ENCODE results near the gene COBLL1. TPM values are rescaled to one million over a fixed set of nuclear protein-coding genes. Genes with fewer than 3 reads are reported as not detected.

The COBLL1 gene
- total and polyA plus RNA-seq, 8 donors = 18.0 to 74.5 (median 61.7) TPM

- H3K36me3 ChIP-seq = no peaks in the 10 kb centered on the region
- no peaks in the 10 kb centered on the region for H3K27me3 ChIP-seq
- 44 to 57% methylated on average over 3 of the region's 3 CpGs for WGBS, 2 donors
- peaks cover 23 to 38% (median 25%) of the 10 kb centered on the region in 3 donors for H3K4me1 ChIP-seq
- H3K9me3 ChIP-seq = no peaks in the 10 kb centered on the region
- H3K27ac ChIP-seq = peak overlapping the region in 3 of 4 donors; percentile 99 to 100 (median 99)
- intact Hi-C loops (cut with DNase I) = loop anchor here in 1 of 3 donors (5.0 kb wide), 1 partner anchor 86 kb away; no protein-coding TSS in a partner anchor
- no peak for FAIRE-seq
- peak overlapping the region in 2 of 4 donors; percentile 77 to 90 for H3K4me3 ChIP-seq
- DNase-seq = no peak
- TF ChIP-seq, protein P1, sequence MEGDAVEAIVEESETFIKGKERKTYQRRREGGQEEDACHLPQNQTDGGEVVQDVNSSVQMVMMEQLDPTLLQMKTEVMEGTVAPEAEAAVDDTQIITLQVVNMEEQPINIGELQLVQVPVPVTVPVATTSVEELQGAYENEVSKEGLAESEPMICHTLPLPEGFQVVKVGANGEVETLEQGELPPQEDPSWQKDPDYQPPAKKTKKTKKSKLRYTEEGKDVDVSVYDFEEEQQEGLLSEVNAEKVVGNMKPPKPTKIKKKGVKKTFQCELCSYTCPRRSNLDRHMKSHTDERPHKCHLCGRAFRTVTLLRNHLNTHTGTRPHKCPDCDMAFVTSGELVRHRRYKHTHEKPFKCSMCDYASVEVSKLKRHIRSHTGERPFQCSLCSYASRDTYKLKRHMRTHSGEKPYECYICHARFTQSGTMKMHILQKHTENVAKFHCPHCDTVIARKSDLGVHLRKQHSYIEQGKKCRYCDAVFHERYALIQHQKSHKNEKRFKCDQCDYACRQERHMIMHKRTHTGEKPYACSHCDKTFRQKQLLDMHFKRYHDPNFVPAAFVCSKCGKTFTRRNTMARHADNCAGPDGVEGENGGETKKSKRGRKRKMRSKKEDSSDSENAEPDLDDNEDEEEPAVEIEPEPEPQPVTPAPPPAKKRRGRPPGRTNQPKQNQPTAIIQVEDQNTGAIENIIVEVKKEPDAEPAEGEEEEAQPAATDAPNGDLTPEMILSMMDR (IDR thresholded peaks at IDR 0.05) = no peak
- no peak for ATAC-seq
Measured at GRCh38 chr2:164837807-164838206, 3.8 kb downstream of the COBLL1 start.

GRCh38 chr2:164836907-164837306, 4.7 kb downstream of the COBLL1 start:
- TF ChIP-seq, protein P1 (IDR thresholded peaks at IDR 0.05) = no peak
- no peaks in the 10 kb centered on the region for H3K27me3 ChIP-seq

GRCh38 chr2:164835302-164835701, 6.3 kb downstream of the COBLL1 start:
- no peaks in the 10 kb centered on the region for H3K36me3 ChIP-seq
- ATAC-seq (no peak), DNase-seq (no peak), FAIRE-seq (no peak)
- H3K4me3 ChIP-seq = no peak overlapping the region
- no peaks in the 10 kb centered on the region for H3K27me3 ChIP-seq
- intact Hi-C loops (cut with DNase I) = loop anchor here in 1 of 3 donors (5.0 kb wide), 1 partner anchor 83 kb away; no protein-coding TSS in a partner anchor
- TF ChIP-seq, protein P1 (IDR thresholded peaks at IDR 0.05) = no peak
- no peaks in the 10 kb centered on the region for H3K9me3 ChIP-seq
- no peak overlapping the region for H3K27ac ChIP-seq
- peaks cover 21 to 37% (median 21%) of the 10 kb centered on the region in 3 donors for H3K4me1 ChIP-seq

More at GRCh38 chr2:164836907-164837306, 4.7 kb downstream of the COBLL1 start:
- 19 to 25% methylated on average over 3 of the region's 3 CpGs for WGBS, 2 donors
- intact Hi-C loops (cut with DNase I) = loop anchor here in 1 of 3 donors (5.0 kb wide), 1 partner anchor 85 kb away; no protein-coding TSS in a partner anchor
- H3K4me1 ChIP-seq = peaks cover 21 to 37% (median 21%) of the 10 kb centered on the region in 3 donors
- no peak overlapping the region for H3K4me3 ChIP-seq
- H3K36me3 ChIP-seq = no peaks in the 10 kb centered on the region
- no peak for DNase-seq
- no peak for FAIRE-seq
- no peak for ATAC-seq
- no peaks in the 10 kb centered on the region for H3K9me3 ChIP-seq
- peak overlapping the region in 2 of 4 donors; percentile 99 for H3K27ac ChIP-seq

DNA sequence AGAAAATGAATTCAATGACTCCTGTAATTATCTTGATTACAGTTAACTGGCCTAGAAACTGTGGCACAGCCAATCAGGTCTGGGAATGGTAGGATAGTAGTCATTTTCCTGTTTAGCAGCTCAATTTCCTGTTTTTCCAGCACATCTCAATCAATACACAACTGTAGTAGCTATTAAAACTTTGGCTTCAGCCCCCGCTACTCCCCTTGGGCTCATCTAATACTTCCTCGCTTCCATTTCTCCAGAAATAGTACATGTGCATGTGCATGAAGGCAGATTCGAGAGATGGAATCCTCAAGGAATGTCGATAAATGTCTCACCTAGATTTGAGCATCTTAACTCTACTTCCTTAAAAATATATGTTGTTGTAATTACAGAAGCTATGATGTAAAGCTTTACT, 9.7 kb downstream of the COBLL1 start:
- FAIRE-seq (no peak), DNase-seq (no peak), ATAC-seq (no peak)
- Histone ChIP-seq H3K4me3 (no peak overlapping the region), H3K27ac (no peak overlapping the region), H3K36me3 (no peaks in the 10 kb centered on the region), H3K9me3 (no peaks in the 10 kb centered on the region), H3K27me3 (no peaks in the 10 kb centered on the region), H3K4me1 (peaks cover 6 to 23% (median 21%) of the 10 kb centered on the region in 3 donors)
- WGBS, 2 donors = 91 to 93% methylated on average over 4 of the region's 4 CpGs
- intact Hi-C loops (cut with DNase I) = no loop called here
- TF ChIP-seq, protein P1 (IDR thresholded peaks at IDR 0.05) = no peak

DNA sequence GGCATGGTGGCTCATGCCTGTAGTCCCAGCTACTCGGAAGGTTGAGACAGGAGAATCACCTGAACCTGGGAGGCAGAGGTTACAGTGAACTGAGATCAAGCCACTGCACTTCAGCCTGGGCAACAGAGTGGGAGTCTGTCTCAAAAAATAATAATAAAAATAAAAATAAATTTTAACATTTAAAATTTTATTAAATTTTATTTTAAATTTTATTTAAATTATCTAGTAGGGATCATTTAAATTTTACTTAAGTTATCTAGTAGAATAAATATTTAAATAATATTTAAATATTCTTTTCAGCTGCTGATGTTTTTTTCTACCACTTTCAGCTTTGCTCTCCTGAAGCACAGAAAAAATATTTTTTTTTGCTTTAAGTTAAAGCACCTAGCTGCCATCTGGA, 10.4 kb downstream of the COBLL1 start:
- H3K36me3 ChIP-seq = no peaks in the 10 kb centered on the region
- H3K4me3 ChIP-seq = no peak overlapping the region
- no peak for ATAC-seq
- H3K4me1 ChIP-seq = peaks cover 6 to 24% (median 19%) of the 10 kb centered on the region in 3 donors
- TF ChIP-seq, protein P1 (IDR thresholded peaks at IDR 0.05) = no peak
- H3K27me3 ChIP-seq = no peaks in the 10 kb centered on the region
- H3K9me3 ChIP-seq = no peaks in the 10 kb centered on the region
- peak; percentile 13 for FAIRE-seq
- WGBS, 2 donors = 89 to 93% methylated on average over 1 of the region's 1 CpG
- intact Hi-C loops (cut with DNase I) = no loop called here
- no peak for DNase-seq
- H3K27ac ChIP-seq = no peak overlapping the region

Measured in pancreas (tissue), 10 donors.